HG02981 (cell line): ENCODE results near the gene IFNL2.

Experiments used
- ATAC-seq: cut with Tn5 transposase; IDR thresholded peaks from one replicate; pipeline ENCODE4 v1.9.1; 2021; ENCODE audit warnings: mild to moderate bottlenecking, moderate library complexity; ENCODE audit not compliant: unreplicated experiment

Gene IFNL2

GRCh38 chr19:39316627-39317321 lies 48.6 kb downstream of the IFNL2 start:
- no peak for ATAC-seq

DNA sequence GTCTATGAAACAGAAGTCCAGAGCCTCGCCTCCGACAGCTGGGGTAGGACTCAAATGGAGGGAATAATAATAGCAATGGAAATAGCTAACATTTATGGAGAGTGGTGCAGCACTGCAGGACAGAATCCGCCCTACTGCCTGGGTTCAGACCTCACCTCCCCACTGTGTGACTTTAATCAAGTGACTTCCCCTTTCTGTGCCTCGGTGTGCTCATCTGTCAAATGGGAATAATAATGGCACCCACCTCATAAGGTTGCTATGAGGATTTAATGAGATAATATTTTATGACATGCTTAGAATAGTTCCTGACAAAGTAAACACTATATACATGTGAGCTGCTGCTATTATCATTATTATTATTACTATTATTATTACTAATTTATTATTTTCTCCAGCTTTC lies 49.3 kb downstream of the IFNL2 start:
- ATAC-seq, result no peak

- no peak for ATAC-seq
These were observed 49.9 kb downstream of the IFNL2 start for GRCh38 chr19:39318071-39318470.

- ATAC-seq, result no peak
These were observed 50.5 kb downstream of the IFNL2 start for GRCh38 chr19:39318690-39319089.

- ATAC-seq, result no peak
These were observed 51.1 kb downstream of the IFNL2 start for GRCh38 chr19:39319098-39319891.
